ENCODE measurements around the gene ANKRD30B.

- TF ChIP-seq CTCF (IDR thresholded peaks at IDR 0.05; ENCODE audit: extremely low read depth in 1 of 2, insufficient read depth in 1 of 2, low read depth in 1 of 2, low read length in 2 of 2) (no peak), EZH2 (IDR thresholded peaks at IDR 0.05; ENCODE audit: borderline replicate concordance, low read depth, low read length, severe bottlenecking) (no peak), POLR2AphosphoS5 (IDR thresholded peaks at IDR 0.05; ENCODE audit: insufficient read depth, low read depth, low read length) (no peak), POLR2A (IDR thresholded peaks at IDR 0.05; ENCODE audit: low read depth, low read length) (no peak)
- TF ChIP-seq, protein P1, sequence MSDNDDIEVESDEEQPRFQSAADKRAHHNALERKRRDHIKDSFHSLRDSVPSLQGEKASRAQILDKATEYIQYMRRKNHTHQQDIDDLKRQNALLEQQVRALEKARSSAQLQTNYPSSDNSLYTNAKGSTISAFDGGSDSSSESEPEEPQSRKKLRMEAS (IDR thresholded peaks at IDR 0.05; ENCODE audit: insufficient read depth, insufficient read length): no peak
These were observed 1.1 kb upstream of the ANKRD30B start for GRCh38 chr18:14746897-14747296.

Measured in endothelial cell of umbilical vein (primary cell).